Activated CD8-positive, alpha-beta memory T cell treated with anti-CD3 and anti-CD28 coated beads, Interleukin-2, amount 50 U/mL, for 24 hours (primary cell): ENCODE data around the gene CEBPE.
A peak's percentile ranks its signal among the peaks of the same experiment; 100 is the strongest.

ENCODE experiments used
- DNase-seq: peaks from one replicate; pipeline ENCODE4 v3.0.0-alpha.2; 2020; ENCODE audit errors: extremely low read depth

Gene CEBPE

GRCh38 chr14:23102801-23103200 is 16.3 kb downstream of the CEBPE start:
- DNase-seq: no peak

- DNase-seq: no peak
These were observed 16.9 kb downstream of the CEBPE start for GRCh38 chr14:23101986-23102625.

- DNase-seq: no peak
These were observed 17.7 kb downstream of the CEBPE start for GRCh38 chr14:23101213-23101970.

GRCh38 chr14:23099212-23099861 is 19.7 kb downstream of the CEBPE start:
- DNase-seq: no peak

- DNase-seq: no peak
These were observed 21.3 kb downstream of the CEBPE start for GRCh38 chr14:23097786-23098185.

- DNase-seq: peak; percentile 99
These were observed 23.6 kb downstream of the CEBPE start, which contains the start of gene C14orf119 for GRCh38 chr14:23095196-23096108. Gene C14orf119 (plus strand): TSS chr14:23095505. CDS start chr14:23097659, 2,154 bp downstream.

- DNase-seq: peak; percentile 60
These were observed 24.3 kb downstream of the CEBPE start, which contains the start of gene ACIN1 for GRCh38 chr14:23094666-23095195. Gene ACIN1 (minus strand): TSS chr14:23095136. CDS start chr14:23095112, 24 bp downstream.

- no peak for DNase-seq
These were observed 24.9 kb downstream of the CEBPE start for GRCh38 chr14:23093991-23094665.

GRCh38 chr14:23093526-23093925 is 25.5 kb downstream of the CEBPE start:
- no peak for DNase-seq

- DNase-seq: no peak
These were observed 26.0 kb downstream of the CEBPE start for GRCh38 chr14:23093104-23093503.

GRCh38 chr14:23091294-23092225 is 27.5 kb downstream of the CEBPE start:
- DNase-seq: no peak

- no peak for DNase-seq
These were observed 28.8 kb downstream of the CEBPE start for GRCh38 chr14:23090254-23090636.

GRCh38 chr14:23089498-23090253 is 29.4 kb downstream of the CEBPE start:
- no peak for DNase-seq

- no peak for DNase-seq
These were observed 32.5 kb downstream of the CEBPE start for GRCh38 chr14:23086565-23086964.

- DNase-seq: no peak
These were observed 33.6 kb downstream of the CEBPE start for GRCh38 chr14:23085458-23085857.

- no peak for DNase-seq
These were observed 38.6 kb downstream of the CEBPE start for GRCh38 chr14:23080474-23080873.

- DNase-seq: no peak
These were observed 39.3 kb downstream of the CEBPE start for GRCh38 chr14:23079716-23080115.

- DNase-seq: no peak
These were observed 40.4 kb downstream of the CEBPE start for GRCh38 chr14:23078692-23079116.

GRCh38 chr14:23077962-23078361 is 41.1 kb downstream of the CEBPE start:
- no peak for DNase-seq
